ENCODE results near the gene CTXND1. TPM values are rescaled to one million over a fixed set of nuclear protein-coding genes. Genes with fewer than 3 reads are reported as not detected.

The CTXND1 gene
- total RNA-seq, 3 donors from 2014 or later (not counting 1 experiment from before 2014, with no cell fraction given) = not detected

DNA sequence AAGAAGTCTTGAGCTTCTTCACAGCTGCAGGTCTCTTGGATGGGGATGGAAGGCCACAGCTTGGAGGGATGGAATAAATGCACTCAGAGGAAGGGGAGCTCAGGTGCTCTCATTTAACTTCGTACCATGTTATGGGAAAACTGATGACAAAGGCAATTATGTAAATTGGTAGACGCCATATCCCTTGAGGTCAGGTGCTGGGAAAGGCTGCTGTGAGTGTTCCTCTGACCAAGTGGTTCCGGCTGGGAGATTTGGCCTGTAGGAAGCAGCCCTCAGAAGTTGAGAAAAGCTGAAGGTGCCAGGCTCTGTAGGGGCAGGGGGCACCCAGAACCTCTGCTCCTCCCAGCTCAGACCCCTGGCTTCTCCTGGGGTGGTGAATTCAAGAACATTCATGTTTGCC, 52.1 kb downstream of the CTXND1 start:
- no peaks in the 10 kb centered on the region for H3K4me1 ChIP-seq (ENCODE audit: control insufficient read depth, insufficient read depth, low read length)
- H3K27me3 ChIP-seq (ENCODE audit: control insufficient read depth, insufficient read depth, low read length) = no peaks in the 10 kb centered on the region
- Mint-ChIP-seq H3K27ac (no peak overlapping the region), H3K36me3 (no peaks in the 10 kb centered on the region), H3K27me3 (ENCODE audit: low read depth in 2 of 2) (peaks cover 12 to 23% of the 10 kb centered on the region in 2 donors), H3K4me3 (no peak overlapping the region), H3K9me3 (no peaks in the 10 kb centered on the region), H3K4me1 (no peaks in the 10 kb centered on the region)
- H3K36me3 ChIP-seq (ENCODE audit: control insufficient read depth, insufficient read depth, low read length) = no peaks in the 10 kb centered on the region
- TF ChIP-seq CTCF (IDR thresholded peaks at IDR 0.05) = no peak
- no peaks in the 10 kb centered on the region for H3K9me3 ChIP-seq (ENCODE audit: control insufficient read depth, insufficient read depth, low read length)
- DNase-seq (no peak), ATAC-seq (no peak)
- intact Hi-C loops (cut with micrococcal nuclease) = no loop called here
- no peak overlapping the region for H3K27ac ChIP-seq (ENCODE audit: low read length)
- H3K4me3 ChIP-seq (ENCODE audit: low read length) = no peak overlapping the region
- 86% methylated on average over 3 of the region's 3 CpGs for WGBS (ENCODE audit: insufficient coverage)

DNA sequence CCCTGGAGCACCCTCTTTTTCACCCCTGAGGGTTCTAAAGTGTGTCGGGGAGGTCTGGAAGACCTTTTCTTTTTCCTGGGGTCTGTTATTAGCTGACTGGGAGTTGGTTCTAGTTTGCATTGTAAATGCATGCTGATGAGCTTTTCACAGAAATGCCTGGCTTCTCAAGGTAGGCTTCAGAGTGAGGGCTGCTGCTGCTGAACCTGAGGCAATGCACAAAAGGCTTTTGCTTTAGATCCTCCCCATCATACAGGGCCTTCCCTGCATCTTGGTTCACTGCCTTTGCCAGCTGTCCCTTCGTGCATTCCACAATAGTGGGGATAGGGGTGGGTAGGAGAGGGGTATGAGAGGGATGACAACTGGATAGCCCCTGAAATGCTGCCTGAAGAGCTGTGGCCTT, 52.6 kb downstream of the CTXND1 start:
- Mint-ChIP-seq H3K9me3 (no peaks in the 10 kb centered on the region), H3K36me3 (no peaks in the 10 kb centered on the region)
- no peak for DNase-seq

GRCh38 chr15:80194914-80195313, 57.1 kb downstream of the CTXND1 start:
- DNase-seq (no peak), ATAC-seq (no peak)
- 91% methylated on average over 1 of the region's 1 CpG for WGBS (ENCODE audit: insufficient coverage)
- H3K4me1 ChIP-seq (ENCODE audit: control insufficient read depth, insufficient read depth, low read length) = no peaks in the 10 kb centered on the region
- no peaks in the 10 kb centered on the region for H3K9me3 ChIP-seq (ENCODE audit: control insufficient read depth, insufficient read depth, low read length)
- H3K27me3 ChIP-seq (ENCODE audit: control insufficient read depth, insufficient read depth, low read length) = no peaks in the 10 kb centered on the region
- no peaks in the 10 kb centered on the region for H3K9me3 Mint-ChIP-seq
- H3K36me3 Mint-ChIP-seq = no peaks in the 10 kb centered on the region
- no peak overlapping the region for H3K27ac ChIP-seq (ENCODE audit: low read length)
- no peak overlapping the region for H3K4me3 ChIP-seq (ENCODE audit: low read length)
- H3K27me3 Mint-ChIP-seq (ENCODE audit: low read depth in 2 of 2) = peaks cover 12% of the 10 kb centered on the region in 2 donors
- H3K4me3 Mint-ChIP-seq = no peak overlapping the region
- H3K4me1 Mint-ChIP-seq = no peaks in the 10 kb centered on the region
- intact Hi-C loops (cut with micrococcal nuclease) = no loop called here
- no peaks in the 10 kb centered on the region for H3K36me3 ChIP-seq (ENCODE audit: control insufficient read depth, insufficient read depth, low read length)
- TF ChIP-seq CTCF (IDR thresholded peaks at IDR 0.05) = no peak
- no peak overlapping the region for H3K27ac Mint-ChIP-seq

More for the DNA sequence above, 52.6 kb downstream of the CTXND1 start:
- no peaks in the 10 kb centered on the region for H3K36me3 ChIP-seq (ENCODE audit: control insufficient read depth, insufficient read depth, low read length)
- no peaks in the 10 kb centered on the region for H3K27me3 ChIP-seq (ENCODE audit: control insufficient read depth, insufficient read depth, low read length)
- TF ChIP-seq CTCF (IDR thresholded peaks at IDR 0.05) = no peak
- H3K27ac ChIP-seq (ENCODE audit: low read length) = no peak overlapping the region
- no peak overlapping the region for H3K4me3 ChIP-seq (ENCODE audit: low read length)
- H3K4me3 Mint-ChIP-seq = no peak overlapping the region
- no peaks in the 10 kb centered on the region for H3K4me1 ChIP-seq (ENCODE audit: control insufficient read depth, insufficient read depth, low read length)
- ATAC-seq = no peak
- peaks cover 12 to 23% of the 10 kb centered on the region in 2 donors for H3K27me3 Mint-ChIP-seq (ENCODE audit: low read depth in 2 of 2)
- H3K27ac Mint-ChIP-seq = no peak overlapping the region
- H3K4me1 Mint-ChIP-seq = no peaks in the 10 kb centered on the region
- H3K9me3 ChIP-seq (ENCODE audit: control insufficient read depth, insufficient read depth, low read length) = no peaks in the 10 kb centered on the region
- WGBS (ENCODE audit: insufficient coverage) = 82% methylated on average over 2 of the region's 2 CpGs
- intact Hi-C loops (cut with micrococcal nuclease) = no loop called here

DNA sequence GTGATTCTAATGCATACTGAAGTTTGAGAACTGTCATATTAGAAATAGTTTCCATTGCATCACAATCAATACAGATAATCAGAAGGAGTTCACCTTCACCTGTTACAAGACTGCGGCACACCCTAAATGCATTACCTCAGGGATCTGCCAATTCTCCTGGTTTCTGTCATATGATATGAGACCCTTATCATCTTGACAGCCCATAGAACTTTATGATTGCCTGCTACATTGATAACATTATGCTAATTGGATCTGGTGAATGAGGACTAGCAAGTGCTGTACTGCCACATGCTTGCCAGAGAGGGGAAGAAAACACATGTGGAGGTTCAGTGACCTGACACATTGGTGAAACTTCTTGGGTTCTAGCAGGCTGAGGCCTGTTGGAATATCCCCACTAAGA, 57.8 kb downstream of the CTXND1 start:
- no peak for ATAC-seq
- H3K9me3 Mint-ChIP-seq = no peaks in the 10 kb centered on the region
- H3K27me3 Mint-ChIP-seq (ENCODE audit: low read depth in 2 of 2) = peaks cover 12% of the 10 kb centered on the region in 2 donors
- Histone ChIP-seq H3K4me3 (ENCODE audit: low read length) (no peak overlapping the region), H3K4me1 (ENCODE audit: control insufficient read depth, insufficient read depth, low read length) (no peaks in the 10 kb centered on the region), H3K27me3 (ENCODE audit: control insufficient read depth, insufficient read depth, low read length) (no peaks in the 10 kb centered on the region), H3K9me3 (ENCODE audit: control insufficient read depth, insufficient read depth, low read length) (no peaks in the 10 kb centered on the region), H3K36me3 (ENCODE audit: control insufficient read depth, insufficient read depth, low read length) (no peaks in the 10 kb centered on the region), H3K27ac (ENCODE audit: low read length) (no peak overlapping the region)
- no peak overlapping the region for H3K27ac Mint-ChIP-seq
- TF ChIP-seq CTCF (IDR thresholded peaks at IDR 0.05) = no peak
- H3K4me1 Mint-ChIP-seq = no peaks in the 10 kb centered on the region
- no peak overlapping the region for H3K4me3 Mint-ChIP-seq
- intact Hi-C loops (cut with micrococcal nuclease) = no loop called here
- no peak for DNase-seq
- H3K36me3 Mint-ChIP-seq = no peaks in the 10 kb centered on the region
- 95% methylated on average over 1 of the region's 1 CpG for WGBS (ENCODE audit: insufficient coverage)
